Measurements from ENCODE around the gene HJURP.

The HJURP gene

GRCh38 chr2:233800208-233800607, 54.1 kb downstream of the HJURP start:
- ATAC-seq, result no peak
- TF ChIP-seq TSHZ2 (CRISPR knock-in tag; IDR thresholded peaks at IDR 0.05) (no peak), ZFP30 (CRISPR knock-in tag; IDR thresholded peaks at IDR 0.05) (no peak), POU6F1 (CRISPR knock-in tag; IDR thresholded peaks at IDR 0.05; ENCODE audit: borderline replicate concordance, low read depth) (no peak), ESRRG (CRISPR knock-in tag; IDR thresholded peaks at IDR 0.05) (no peak), RARB (CRISPR knock-in tag; IDR thresholded peaks at IDR 0.05) (no peak), ZNF70 (CRISPR knock-in tag; IDR thresholded peaks at IDR 0.05) (no peak), CSDC2 (CRISPR knock-in tag; IDR thresholded peaks at IDR 0.05) (no peak)

GRCh38 chr2:233799716-233800115, 54.6 kb downstream of the HJURP start:
- ATAC-seq, result no peak
- TF ChIP-seq ISL1 (CRISPR knock-in tag; IDR thresholded peaks at IDR 0.05) (no peak), CSDC2 (CRISPR knock-in tag; IDR thresholded peaks at IDR 0.05) (no peak), RARB (CRISPR knock-in tag; IDR thresholded peaks at IDR 0.05) (no peak)

- TF ChIP-seq TOX (CRISPR knock-in tag; IDR thresholded peaks at IDR 0.05; ENCODE audit: borderline replicate concordance) (no peak), BACH2 (CRISPR knock-in tag; IDR thresholded peaks at IDR 0.05; ENCODE audit: borderline replicate concordance) (no peak), ZNF565 (CRISPR knock-in tag; conservative IDR thresholded peaks at IDR 0.05; ENCODE audit: low read depth) (no peak), RARB (CRISPR knock-in tag; IDR thresholded peaks at IDR 0.05) (no peak), ESRRG (CRISPR knock-in tag; IDR thresholded peaks at IDR 0.05) (no peak), SNAI2 (CRISPR knock-in tag; IDR thresholded peaks at IDR 0.05) (no peak), TCF4 (CRISPR knock-in tag; IDR thresholded peaks at IDR 0.05; ENCODE audit: borderline replicate concordance) (no peak), ZNF8 (CRISPR knock-in tag; IDR thresholded peaks at IDR 0.05) (no peak), OSR1 (CRISPR knock-in tag; IDR thresholded peaks at IDR 0.05) (no peak), ZFP30 (CRISPR knock-in tag; IDR thresholded peaks at IDR 0.05) (no peak), PATZ1 (CRISPR knock-in tag; IDR thresholded peaks at IDR 0.05; ENCODE audit: borderline replicate concordance) (no peak), GLIS3 (CRISPR knock-in tag; IDR thresholded peaks at IDR 0.05) (no peak)
- no peak for ATAC-seq
These were observed 55.2 kb downstream of the HJURP start for GRCh38 chr2:233799087-233799665.

GRCh38 chr2:233798335-233799086, 55.8 kb downstream of the HJURP start:
- ATAC-seq, result no peak
- TF ChIP-seq ESRRG (CRISPR knock-in tag; IDR thresholded peaks at IDR 0.05) (no peak), ZFP30 (CRISPR knock-in tag; IDR thresholded peaks at IDR 0.05) (no peak), SNAI2 (CRISPR knock-in tag; IDR thresholded peaks at IDR 0.05) (no peak), RARB (CRISPR knock-in tag; IDR thresholded peaks at IDR 0.05) (no peak)

GRCh38 chr2:233796254-233796653, 58.1 kb downstream of the HJURP start:
- no peak for ATAC-seq
- TF ChIP-seq ARNTL (CRISPR knock-in tag; IDR thresholded peaks at IDR 0.05; ENCODE audit: borderline replicate concordance, low read depth), result no peak
- TF ChIP-seq ZFP3 (CRISPR knock-in tag; IDR thresholded peaks at IDR 0.05), result no peak
- TF ChIP-seq BACH2 (CRISPR knock-in tag; IDR thresholded peaks at IDR 0.05; ENCODE audit: borderline replicate concordance), result no peak
- no peak for TF ChIP-seq CSRNP3 (CRISPR knock-in tag; IDR thresholded peaks at IDR 0.05)

Data from SK-N-SH treated with all-trans-retinoic acid at 6 μM for 48 hours (cell line).